ENCODE data around the gene RHAG.
"Not testable (repeated sequence)": the region's sequence is repeated elsewhere in the genome, so short reads cannot be mapped to it uniquely, and the experiment has no call there.

GRCh38 chr6:49664054-49664453 lies 27.4 kb upstream of the RHAG start:
- TF ChIP-seq CTCF (conservative IDR thresholded peaks at IDR 0.05; ENCODE audit: low read depth in 2 of 2); EZH2phosphoT487 (IDR thresholded peaks at IDR 0.05; ENCODE audit: unreplicated experiment); STAT1 (IDR thresholded peaks at IDR 0.05; ENCODE audit: unreplicated experiment): not testable (repeated sequence)

All from GM23338 (cell line).